Activated CD8-positive, alpha-beta memory T cell treated with anti-CD3 and anti-CD28 coated beads for 36 hours (primary cell): ENCODE data around the gene RAD51B. TPM values are rescaled to one million over a fixed set of nuclear protein-coding genes. Genes with fewer than 3 reads are reported as not detected.

Source experiments
- CTCF ChIA-PET: fragments of 350-600 bp; sonication (Branson Sonifier 250); formaldehyde crosslinking; loops from one replicate; lab custom pipeline; 2021; ENCODE audit warnings: antibody characterized with exemption; lab: Charles Lee
- POLR2A ChIA-PET: fragments of 350-600 bp; sonication (Branson Sonifier 250); formaldehyde crosslinking; loops from one replicate; lab custom pipeline; 2021; ENCODE audit warnings: antibody characterized with exemption; lab: Charles Lee
- total RNA-seq, 2 experiments: library from RNA; stranded (reverse); gene quantifications; one replicate each; pipeline ENCODE4 v1.2.3, GENCODE V29; 2021

The RAD51B gene
- total RNA-seq, 2 experiments from 2014 or later, result 25.0 to 26.0 TPM

DNA sequence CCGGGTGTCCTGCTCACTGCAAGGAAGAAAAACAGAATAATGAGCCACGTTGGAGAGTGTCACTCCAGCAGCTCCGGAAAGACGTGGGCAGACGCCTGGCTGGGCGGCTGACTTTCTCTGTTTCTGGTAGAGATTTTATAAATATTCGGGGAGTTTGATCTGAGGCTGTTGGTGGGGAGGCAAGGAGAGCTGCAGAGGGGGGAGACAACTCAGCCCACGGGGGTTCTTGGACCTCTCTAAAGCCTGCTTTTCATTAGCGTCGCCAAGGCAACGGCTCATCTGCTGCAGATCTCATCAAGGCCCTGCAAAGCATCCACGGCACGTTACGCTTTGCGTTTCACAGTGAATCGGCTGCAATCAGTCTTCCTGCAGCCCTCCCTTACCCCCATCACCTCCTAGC is 766.1 kb downstream of the RAD51B start:
- CTCF ChIA-PET, result no interaction called here

DNA sequence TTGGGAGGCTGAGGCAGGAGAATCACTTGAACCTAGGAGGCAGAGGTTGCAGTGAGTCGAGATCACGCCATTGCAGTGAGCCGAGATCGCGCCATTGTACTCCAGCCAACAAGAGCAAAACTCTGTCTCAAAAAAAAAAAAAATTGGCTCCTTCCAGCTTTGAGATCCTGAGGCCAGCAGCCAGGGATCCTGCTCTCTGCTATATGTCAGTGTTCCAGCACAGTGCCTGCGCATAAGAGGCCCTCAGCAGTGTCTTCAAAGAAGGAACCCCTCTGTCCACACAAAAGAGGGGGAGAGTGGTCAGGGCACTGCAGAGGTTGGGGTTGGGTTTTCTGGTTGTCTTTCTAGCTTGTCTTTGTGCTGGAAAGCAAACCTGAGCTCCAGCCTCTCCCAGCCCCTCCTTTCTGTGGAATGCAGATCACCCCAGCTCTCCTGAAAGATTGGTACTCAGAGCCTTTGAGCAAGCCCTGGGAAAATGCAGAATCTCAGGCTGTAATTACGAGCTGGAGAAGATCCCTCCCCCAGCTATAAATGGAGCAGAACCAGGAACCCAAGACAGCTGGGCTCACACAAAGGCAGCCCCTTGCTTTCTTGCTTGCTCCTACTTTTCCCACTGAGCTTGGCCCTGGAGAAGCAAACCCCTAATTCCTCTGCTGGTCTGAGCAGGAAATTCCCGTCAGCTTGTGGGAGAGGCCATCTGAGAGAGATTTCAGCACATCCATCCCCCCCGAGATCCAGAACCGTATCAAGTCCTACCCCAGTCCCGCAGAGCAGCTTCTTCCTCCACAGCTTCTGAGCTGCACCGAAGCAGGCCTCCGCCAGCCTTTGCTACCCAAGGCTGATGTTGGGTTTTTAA is 767.5 kb downstream of the RAD51B start:
- ChIA-PET CTCF (no interaction called here), POLR2A (no interaction called here)

More for the DNA sequence above, 766.1 kb downstream of the RAD51B start:
- POLR2A ChIA-PET, result no interaction called here

DNA sequence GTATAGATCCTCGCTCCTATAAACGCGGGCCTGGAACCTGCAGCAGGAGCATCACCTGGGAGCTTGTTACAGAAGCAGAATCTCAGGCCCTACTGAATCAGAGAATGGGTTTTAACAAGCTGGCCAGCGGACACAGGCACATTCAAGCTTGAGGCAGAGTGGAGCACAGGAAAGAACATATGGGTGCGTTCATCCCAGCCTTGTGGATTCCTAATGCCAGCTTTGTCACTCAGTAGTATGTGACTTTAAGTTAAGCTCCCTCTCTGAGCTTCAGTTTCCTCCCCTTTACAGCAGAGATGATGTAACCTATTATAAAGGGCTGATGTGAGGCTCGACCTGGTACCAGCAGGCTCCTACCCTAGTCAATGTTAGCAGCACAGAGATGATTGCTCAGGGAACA is 768.4 kb downstream of the RAD51B start:
- ChIA-PET CTCF (no interaction called here), POLR2A (no interaction called here)

GRCh38 chr14:68589447-68590200 is 770.0 kb downstream of the RAD51B start:
- CTCF ChIA-PET, result no interaction called here
- POLR2A ChIA-PET, result no interaction called here

- ChIA-PET CTCF (no interaction called here), POLR2A (no interaction called here)
Measured at GRCh38 chr14:68590201-68590522, 770.6 kb downstream of the RAD51B start.

DNA sequence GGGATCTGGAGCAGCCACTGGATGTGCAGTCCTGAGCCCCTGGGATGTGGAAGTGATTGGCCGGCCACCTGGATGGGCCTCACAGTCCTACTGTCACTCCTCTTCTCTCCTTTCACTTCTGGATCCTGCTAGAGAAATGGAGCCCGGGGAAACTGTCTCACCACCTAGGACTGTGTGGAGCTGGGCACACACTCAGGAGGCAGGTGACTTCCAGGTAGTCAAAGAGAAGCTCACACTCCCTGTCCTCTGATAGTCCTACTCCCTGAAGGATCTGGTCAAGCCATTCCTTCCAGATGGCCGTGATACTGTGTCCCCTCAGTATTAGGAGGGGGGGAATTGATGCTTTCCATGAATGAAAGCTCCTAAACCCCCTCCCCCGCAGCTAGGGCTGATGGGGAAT is 772.2 kb downstream of the RAD51B start:
- ChIA-PET POLR2A (no interaction called here), CTCF (no interaction called here)

DNA sequence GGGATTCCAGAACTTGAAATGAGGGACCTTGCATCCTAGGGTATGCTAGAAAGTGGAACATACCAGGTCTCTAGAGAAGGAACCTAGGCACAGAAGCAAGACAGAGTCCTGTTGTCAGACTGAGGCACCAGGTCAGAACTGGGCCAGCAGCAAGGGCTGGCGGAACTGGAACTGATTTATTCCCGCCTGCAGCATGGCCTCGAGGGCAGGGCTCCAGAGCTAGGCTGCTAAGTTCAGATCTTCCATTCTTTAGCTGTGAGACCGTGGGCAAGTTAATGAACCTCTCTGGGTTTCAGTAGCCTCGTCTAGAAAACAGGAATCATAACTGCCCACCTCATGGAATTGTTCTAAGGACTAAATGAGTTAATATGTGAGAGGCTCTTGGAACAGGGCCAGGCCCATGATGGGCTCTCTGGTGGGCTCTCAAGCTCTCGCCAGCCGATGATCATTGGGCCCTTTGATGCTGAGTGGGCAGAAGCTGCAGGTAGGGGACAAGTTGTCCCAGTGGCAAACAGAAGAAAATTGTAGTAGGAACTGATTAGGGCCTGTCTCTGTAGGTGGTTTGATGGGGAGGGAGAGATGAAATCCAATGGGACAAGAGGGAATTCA is 773.5 kb downstream of the RAD51B start:
- POLR2A ChIA-PET, result no interaction called here
- CTCF ChIA-PET, result no interaction called here

- CTCF ChIA-PET, result no interaction called here
Measured at GRCh38 chr14:68593806-68594536, 774.4 kb downstream of the RAD51B start.

DNA sequence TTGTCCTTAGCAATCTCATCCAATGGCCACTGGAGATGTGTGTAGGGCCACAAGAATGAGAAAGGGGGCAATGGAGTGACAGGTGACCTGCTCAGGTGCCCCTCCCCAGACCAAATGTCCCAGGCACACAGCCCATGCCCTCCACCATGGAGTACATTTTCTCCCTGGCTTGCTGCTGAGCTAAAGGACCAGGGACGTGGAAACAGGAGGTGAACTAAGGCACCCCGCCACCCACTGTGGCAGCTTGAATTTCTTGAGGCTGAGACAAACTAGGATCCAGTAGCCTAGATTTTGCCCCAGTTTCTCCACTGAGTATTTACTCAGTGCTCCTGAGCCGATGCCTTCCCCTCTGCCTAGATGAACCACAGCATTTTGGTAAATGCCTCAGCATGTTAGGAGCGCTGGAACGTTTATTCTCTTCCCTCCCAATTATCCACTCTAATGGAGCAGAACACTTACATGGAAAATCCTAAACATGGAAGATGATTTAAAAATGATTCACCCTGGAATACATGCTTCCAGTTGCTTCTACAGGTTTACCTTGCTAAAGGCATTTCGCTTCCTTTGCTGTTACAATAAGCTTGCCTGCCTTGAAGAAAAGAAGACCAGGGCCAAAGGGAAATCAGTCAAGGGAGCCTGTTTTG is 775.3 kb downstream of the RAD51B start:
- CTCF ChIA-PET, result no interaction called here
- POLR2A ChIA-PET, result no interaction called here

More at GRCh38 chr14:68593806-68594536, 774.4 kb downstream of the RAD51B start:
- POLR2A ChIA-PET, result no interaction called here

GRCh38 chr14:68596211-68596610 is 776.6 kb downstream of the RAD51B start:
- POLR2A ChIA-PET, result no interaction called here
- CTCF ChIA-PET, result no interaction called here

GRCh38 chr14:68596701-68597100 is 777.1 kb downstream of the RAD51B start:
- CTCF ChIA-PET, result no interaction called here
- POLR2A ChIA-PET, result no interaction called here

GRCh38 chr14:68598089-68598488 is 778.5 kb downstream of the RAD51B start:
- ChIA-PET CTCF (no interaction called here), POLR2A (no interaction called here)

GRCh38 chr14:68598621-68599447 is 779.3 kb downstream of the RAD51B start:
- CTCF ChIA-PET, result no interaction called here
- POLR2A ChIA-PET, result no interaction called here

DNA sequence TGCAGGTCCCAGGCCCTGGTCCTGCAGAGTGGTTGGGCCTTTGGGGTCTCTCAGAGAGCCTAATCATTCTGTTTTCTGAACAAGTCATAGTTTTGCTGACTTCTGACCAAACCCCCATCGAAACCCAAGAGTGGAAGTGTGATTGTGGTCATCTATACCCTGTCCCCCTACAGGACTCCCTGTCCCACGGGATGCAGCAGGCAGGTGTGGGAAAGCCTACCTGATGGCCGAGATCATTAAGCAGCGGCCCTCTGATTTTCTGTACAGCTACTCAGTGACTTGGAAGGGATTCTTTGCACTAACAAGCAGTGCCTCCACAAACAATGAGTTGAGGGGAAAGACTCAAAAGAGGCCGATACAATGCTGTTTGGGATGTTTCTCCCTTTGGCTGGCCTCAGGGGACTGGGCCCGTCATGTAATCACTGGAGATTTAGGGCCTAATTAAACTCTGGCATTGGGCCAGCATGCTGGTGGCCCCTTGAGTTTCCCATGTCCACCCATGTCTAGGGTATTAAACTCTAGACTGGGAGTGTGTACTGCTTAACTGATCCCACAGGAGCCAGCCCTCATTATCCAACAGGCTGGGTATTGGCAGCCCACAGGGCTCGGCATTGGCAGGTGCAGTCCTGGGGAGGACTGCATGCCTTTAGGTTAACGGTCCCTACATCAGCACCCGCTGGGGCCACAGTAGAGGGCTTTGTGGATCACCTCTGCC is 780.5 kb downstream of the RAD51B start:
- ChIA-PET CTCF (no interaction called here), POLR2A (no interaction called here)

DNA sequence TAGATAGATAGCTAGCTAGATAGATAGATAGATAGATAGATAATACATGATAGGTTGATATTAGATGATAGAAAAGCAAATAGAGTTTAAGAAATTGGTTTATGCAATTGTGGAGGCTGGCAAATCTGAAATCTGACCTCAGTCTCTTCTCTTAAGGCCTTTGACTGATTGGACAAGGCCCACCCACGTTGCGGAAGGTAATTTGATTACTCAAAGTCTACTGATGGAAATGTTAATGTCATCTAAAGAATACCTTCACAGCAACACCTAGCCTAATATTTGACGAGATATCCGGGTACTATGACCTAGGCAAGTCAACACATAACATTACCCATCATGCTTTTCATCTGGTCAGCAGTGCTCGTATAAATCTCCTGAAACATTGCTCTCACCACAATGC is 782.9 kb downstream of the RAD51B start:
- POLR2A ChIA-PET, result no interaction called here

GRCh38 chr14:68603533-68604360 is 784.2 kb downstream of the RAD51B start:
- POLR2A ChIA-PET, result no interaction called here

More for the DNA sequence above, 782.9 kb downstream of the RAD51B start:
- CTCF ChIA-PET, result no interaction called here

DNA sequence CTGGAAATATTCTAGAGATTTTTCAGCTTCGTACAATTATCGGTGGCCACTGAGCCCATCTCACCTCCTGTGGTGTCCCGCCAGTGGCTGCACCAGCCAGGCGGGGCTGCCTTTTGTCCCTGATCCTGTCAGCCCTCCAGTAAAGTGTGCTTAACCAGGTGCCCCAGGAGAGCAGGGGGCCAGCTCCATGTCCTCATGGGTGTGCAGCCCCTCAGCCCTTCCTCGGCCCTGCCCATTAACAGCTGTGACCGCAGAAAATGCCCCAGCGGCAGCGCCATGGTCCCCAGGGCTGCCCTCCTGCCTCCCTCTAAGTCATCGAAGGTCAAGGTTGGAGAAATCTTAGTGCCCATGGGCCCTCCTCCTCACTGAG is 784.8 kb downstream of the RAD51B start:
- ChIA-PET CTCF (no interaction called here), POLR2A (no interaction called here)

More at GRCh38 chr14:68603533-68604360, 784.2 kb downstream of the RAD51B start:
- CTCF ChIA-PET, result no interaction called here
